GM20000 (cell line): ENCODE results near the gene CMBL.

Experiments used
- DNase-seq: peaks from one replicate; pipeline ENCODE4 v3.0.0; 2012; ENCODE audit warnings: low spot score
- CTCF ChIP-seq: IDR thresholded peaks from 2 replicates; pipeline ENCODE4 v1.5.1; 2012; ENCODE audit warnings: mild to moderate bottlenecking, control low read depth; ENCODE audit errors: extremely low read depth, missing control alignments

The CMBL gene

GRCh38 chr5:10307206-10308148, at the start of gene CMBL:
Gene CMBL, minus strand, starts transcription at chr5:10307902. Its CDS starts 17,140 bp downstream, at chr5:10290762.
- no peak for TF ChIP-seq CTCF
- DNase-seq, result peak; percentile 67

- no peak for TF ChIP-seq CTCF
- no peak for DNase-seq
Measured at GRCh38 chr5:10355071-10355889, 47.6 kb upstream of the CMBL start.

- peak; percentile 52 for DNase-seq
- no peak for TF ChIP-seq CTCF
Measured at GRCh38 chr5:10354048-10354872, 46.6 kb upstream of the CMBL start.

- TF ChIP-seq CTCF, result no peak
- peak; percentile 95 for DNase-seq
Measured at GRCh38 chr5:10353241-10354047, 45.7 kb upstream of the CMBL start, which contains the start of gene MARCHF6. Gene MARCHF6, plus strand, starts transcription at chr5:10353695. Its CDS starts 204 bp downstream, at chr5:10353899.

GRCh38 chr5:10352430-10353240, 44.9 kb upstream of the CMBL start:
- no peak for TF ChIP-seq CTCF
- DNase-seq, result no peak

- TF ChIP-seq CTCF, result no peak
- DNase-seq, result no peak
Measured at GRCh38 chr5:10351919-10352318, 44.2 kb upstream of the CMBL start.
